Kidney (tissue), 22 donors: ENCODE measurements around the gene ANKRD24. TPM values are rescaled to one million over a fixed set of nuclear protein-coding genes. Genes with fewer than 3 reads are reported as not detected.
"Not testable (repeated sequence)": the region's sequence is repeated elsewhere in the genome, so short reads cannot be mapped to it uniquely, and the experiment has no call there.

ENCODE experiments used
- DNase-seq, 5 donors: peaks; one replicate each; pipeline ENCODE4 v3.0.0-alpha.2; 2013 to 2020
- FAIRE-seq: peaks from 2 replicates; lab custom pipeline; 2012; peaks lifted over from hg19 to GRCh38; lab: Jason Lieb, UNC
- H3K27ac ChIP-seq, 2 donors: one replicate each; pipeline ENCODE4 v1.7.0; 2013; ENCODE audit warnings: low read depth in 2 of 2, low read length in 2 of 2, inconsistent platforms in 1 of 2
- H3K27me3 ChIP-seq: one replicate; pipeline ENCODE4 v1.7.1; 2013; ENCODE audit warnings: low read length, inconsistent platforms; ENCODE audit not compliant: control insufficient read depth, insufficient read depth
- H3K36me3 ChIP-seq, 3 donors: one replicate each; pipeline versions ENCODE4 v1.7.0 to v1.7.1; 2013; ENCODE audit warnings: low read length in 3 of 3, control low read depth in 1 of 3, inconsistent platforms in 1 of 3; ENCODE audit not compliant: insufficient read depth in 3 of 3, control insufficient read depth in 2 of 3
- H3K4me1 ChIP-seq, 3 donors: one replicate each; pipeline versions ENCODE4 v1.7.0 to v1.7.1; 2013; ENCODE audit warnings: low read length in 3 of 3, inconsistent platforms in 1 of 3, low read depth in 1 of 3; ENCODE audit not compliant: control insufficient read depth in 2 of 3, insufficient read depth in 2 of 3
- H3K4me3 ChIP-seq, 3 donors: one replicate each; pipeline versions ENCODE4 v1.7.0 to v1.8.1; 2013; ENCODE audit warnings: low read length in 3 of 3, control low read depth in 1 of 3, inconsistent platforms in 1 of 3
- H3K9ac ChIP-seq, 3 donors: one replicate each; pipeline versions ENCODE4 v1.7.0 to v1.7.1; 2013; ENCODE audit warnings: low read length in 3 of 3, control low read depth in 1 of 3, inconsistent platforms in 1 of 3
- H3K9me3 ChIP-seq, 3 donors: one replicate each; pipeline versions ENCODE4 v1.7.0 to v1.7.1; 2013; ENCODE audit warnings: low read length in 3 of 3, control low read depth in 1 of 3, inconsistent platforms in 1 of 3; ENCODE audit not compliant: control insufficient read depth in 2 of 3, insufficient read depth in 1 of 3
- CTCF ChIP-seq: IDR thresholded peaks from 3 replicates; pipeline ENCODE4 v1.5.1; 2012; ENCODE audit warnings: mild to moderate bottlenecking, moderate library complexity, borderline replicate concordance; ENCODE audit not compliant: insufficient read depth; ENCODE audit errors: extremely low read depth
- intact Hi-C: fragments of 100-400 bp; cut with DNase I; formaldehyde crosslinking; loops from one replicate; pipeline ENCODE4 v1.11.1; 2022
- long read RNA-seq, 10 donors: library from polyadenylated mRNA in 1 of 10; unstranded in 1 of 10; transcript quantifications; one replicate each; pipeline ENCODE4 v2.0.0 and lab custom pipeline, GENCODE V29; 2021 to 2026
- polyA plus RNA-seq: library from polyadenylated mRNA; stranded (reverse); fragments of 350-450 nt; fragmentation: Illumina TruSeq; extraction: RNeasy Lipid Tissue Mini Kit (QIAGEN cat#74804); gene quantifications from one replicate; pipeline ENCODE4 v1.2.3, GENCODE V29; 2014; ENCODE audit warnings: low read depth, low replicate concordance; ENCODE audit not compliant: insufficient read depth
- total RNA-seq: library from RNA; stranded (reverse); fragmentation: NEBNext Ultra II Directional; extraction: Animal tissue kit (Norgen Biotek cat#: 25700); gene quantifications from one replicate; pipeline ENCODE4 v1.2.1, GENCODE V29; 2021
- donor health status: control.
- donor health status: control.
- donor health status: control.
- donor health status: control.
- donor health status: control.
- donor health status: DM: yes; HTN: yes; CAD: no.
- donor health status: Normal renal cell carcinoma (clear cell type).

ANKRD24 gene
- total RNA-seq (0.72 TPM), polyA plus RNA-seq (1.8 TPM)
- long read RNA-seq, donor 1: 0 reads
- long read RNA-seq, donor 2: 0 reads
- long read RNA-seq, donor 3: 0 reads
- long read RNA-seq, donor 4: 0 reads
- long read RNA-seq, donor 5: 0 reads
- long read RNA-seq, donor 6: 0 reads
- long read RNA-seq, donor 7, partial matches to known transcripts: 1 of 3 reads
- long read RNA-seq, donor 7, other reads (novel, unspliced or antisense): 2 of 3 reads
- long read RNA-seq, donor 8: 0 reads
- long read RNA-seq, donor 9: 0 reads
- long read RNA-seq, donor 10: 0 reads

- H3K27me3 ChIP-seq: no peaks in the 10 kb centered on the region
- FAIRE-seq: no peak
- intact Hi-C loops: no loop called here
Observed at GRCh38 chr19:4182084-4182810, at the start of gene ANKRD24, which contains the start of gene SIRT6. TSS of gene ANKRD24 (plus strand) at chr19:4182689. CDS start at chr19:4186426, 3,737 bp downstream. TSS of gene SIRT6 (minus strand) at chr19:4182563. CDS start at chr19:4182539, 24 bp downstream.

DNA sequence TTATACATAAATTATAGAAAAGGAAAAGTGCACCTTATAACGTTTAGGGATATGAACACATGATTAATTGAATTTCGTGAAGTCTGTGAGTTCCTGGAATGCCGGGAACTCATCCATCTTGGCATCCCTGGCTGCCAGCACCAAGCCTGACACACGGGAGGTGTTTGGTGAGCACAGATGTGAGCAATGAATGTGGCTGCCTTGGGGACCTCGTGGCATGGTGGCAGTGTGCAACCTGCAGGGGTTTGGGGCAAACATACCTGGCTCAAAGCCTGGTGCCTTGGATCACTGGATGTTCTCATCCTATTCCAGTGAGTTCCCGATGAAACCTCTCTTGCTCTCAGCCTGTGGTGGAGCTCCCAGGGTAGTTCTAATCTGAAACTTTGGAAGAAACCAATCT lies 48.1 kb upstream of the ANKRD24 start:
- Histone ChIP-seq H3K27ac (no peak overlapping the region), H3K27me3 (no peaks in the 10 kb centered on the region), H3K9ac (no peak overlapping the region), H3K4me3 (no peak overlapping the region), H3K9me3 (no peaks in the 10 kb centered on the region), H3K36me3 (no peaks in the 10 kb centered on the region), H3K4me1 (no peaks in the 10 kb centered on the region)
- FAIRE-seq (no peak), DNase-seq (no peak)
- intact Hi-C loops: no loop called here
- TF ChIP-seq CTCF: no peak

More at GRCh38 chr19:4182084-4182810, at the start of gene ANKRD24, which contains the start of gene SIRT6:
- TF ChIP-seq CTCF: no peak
- Histone ChIP-seq H3K9me3 (no peaks in the 10 kb centered on the region), H3K9ac (peak within 1 kb of the TSS; percentile 62 to 98 (median 89)), H3K27ac (peak within 1 kb of the TSS; percentile 57 to 71), H3K4me3 (peak within 1 kb of the TSS; percentile 80 to 97 (median 87)), H3K4me1 (peaks cover 0 to 12% (median 0%) of the 10 kb centered on the region in 3 donors), H3K36me3 (peaks cover 0 to 2% (median 0%) of the 10 kb centered on the region in 3 donors)
- DNase-seq: peak; percentile 95 to 99 (median 97)

GRCh38 chr19:4135386-4135785 lies 47.1 kb upstream of the ANKRD24 start:
- H3K9me3 ChIP-seq, H3K36me3 ChIP-seq, H3K27ac ChIP-seq, H3K9ac ChIP-seq, FAIRE-seq, DNase-seq, H3K4me1 ChIP-seq, intact Hi-C loops, H3K4me3 ChIP-seq, H3K27me3 ChIP-seq: not testable (repeated sequence)

- H3K27ac ChIP-seq: no peak overlapping the region
- no peak for TF ChIP-seq CTCF
- H3K27me3 ChIP-seq: no peaks in the 10 kb centered on the region
- no peak overlapping the region for H3K9ac ChIP-seq
- no peaks in the 10 kb centered on the region for H3K36me3 ChIP-seq
- FAIRE-seq: no peak
- no peak for DNase-seq
- H3K4me1 ChIP-seq: no peaks in the 10 kb centered on the region
- no peak overlapping the region for H3K4me3 ChIP-seq
- H3K9me3 ChIP-seq: no peaks in the 10 kb centered on the region
- intact Hi-C loops: no loop called here
Observed at GRCh38 chr19:4136680-4137088, 45.8 kb upstream of the ANKRD24 start.
